HepG2 (cell line): Measurements from ENCODE around the gene ZNF275.

Experiments used
- CHD2 ChIP-seq: IDR thresholded peaks from 2 replicates; pipeline ENCODE4 v1.6.1; 2011; ENCODE audit warnings: low read depth, low read length, improper control_type of control experiment
- CTCF ChIP-seq: sonication (generic); formaldehyde crosslinking; IDR thresholded peaks from 2 replicates; pipeline ENCODE4 v1.5.0; 2020; ENCODE audit warnings: mild to moderate bottlenecking, missing genetic modification reagents, moderate library complexity
- FOXO4 ChIP-seq: sonication (generic); formaldehyde crosslinking; conservative IDR thresholded peaks from 2 replicates; pipeline ENCODE4 v1.8.1; 2023; ENCODE audit warnings: missing genetic modification reagents
- GTF2F1 ChIP-seq: fragments of 150-350 bp; IDR thresholded peaks from 2 replicates; pipeline ENCODE4 v1.6.1; 2014; ENCODE audit warnings: low read length
- WIZ ChIP-seq: sonication (generic); formaldehyde crosslinking; IDR thresholded peaks from 2 replicates; pipeline ENCODE4 v1.5.1; 2020; ENCODE audit warnings: mild to moderate bottlenecking, missing genetic modification reagents
- ZBTB8A ChIP-seq: sonication (generic); formaldehyde crosslinking; IDR thresholded peaks from 2 replicates; pipeline ENCODE4 v1.4.0; 2020; ENCODE audit warnings: mild to moderate bottlenecking, low read depth, missing genetic modification reagents, borderline replicate concordance
- ZEB1 ChIP-seq: IDR thresholded peaks from 2 replicates; pipeline ENCODE4 v1.6.1; 2012; ENCODE audit warnings: mild to moderate bottlenecking, low read depth, inconsistent platforms; ENCODE audit not compliant: insufficient replicate concordance
- TF ChIP-seq, protein P1 (sequence below): sonication (generic); formaldehyde crosslinking; IDR thresholded peaks from 2 replicates; pipeline ENCODE4 v1.4.0; 2020; ENCODE audit warnings: missing genetic modification reagents

GRCh38 chrX:153351981-153352380 lies 18.0 kb downstream of the ZNF275 start:
- TF ChIP-seq GTF2F1 (no peak), FOXO4 (CRISPR knock-in tag) (no peak), WIZ (CRISPR knock-in tag) (no peak), ZBTB8A (CRISPR knock-in tag) (no peak), CTCF (no peak), CHD2 (no peak), ZEB1 (no peak)
- TF ChIP-seq, protein P1, sequence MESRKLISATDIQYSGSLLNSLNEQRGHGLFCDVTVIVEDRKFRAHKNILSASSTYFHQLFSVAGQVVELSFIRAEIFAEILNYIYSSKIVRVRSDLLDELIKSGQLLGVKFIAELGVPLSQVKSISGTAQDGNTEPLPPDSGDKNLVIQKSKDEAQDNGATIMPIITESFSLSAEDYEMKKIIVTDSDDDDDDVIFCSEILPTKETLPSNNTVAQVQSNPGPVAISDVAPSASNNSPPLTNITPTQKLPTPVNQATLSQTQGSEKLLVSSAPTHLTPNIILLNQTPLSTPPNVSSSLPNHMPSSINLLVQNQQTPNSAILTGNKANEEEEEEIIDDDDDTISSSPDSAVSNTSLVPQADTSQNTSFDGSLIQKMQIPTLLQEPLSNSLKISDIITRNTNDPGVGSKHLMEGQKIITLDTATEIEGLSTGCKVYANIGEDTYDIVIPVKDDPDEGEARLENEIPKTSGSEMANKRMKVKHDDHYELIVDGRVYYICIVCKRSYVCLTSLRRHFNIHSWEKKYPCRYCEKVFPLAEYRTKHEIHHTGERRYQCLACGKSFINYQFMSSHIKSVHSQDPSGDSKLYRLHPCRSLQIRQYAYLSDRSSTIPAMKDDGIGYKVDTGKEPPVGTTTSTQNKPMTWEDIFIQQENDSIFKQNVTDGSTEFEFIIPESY: no peak
